ENCODE measurements around the gene TARP.

The TARP gene

DNA sequence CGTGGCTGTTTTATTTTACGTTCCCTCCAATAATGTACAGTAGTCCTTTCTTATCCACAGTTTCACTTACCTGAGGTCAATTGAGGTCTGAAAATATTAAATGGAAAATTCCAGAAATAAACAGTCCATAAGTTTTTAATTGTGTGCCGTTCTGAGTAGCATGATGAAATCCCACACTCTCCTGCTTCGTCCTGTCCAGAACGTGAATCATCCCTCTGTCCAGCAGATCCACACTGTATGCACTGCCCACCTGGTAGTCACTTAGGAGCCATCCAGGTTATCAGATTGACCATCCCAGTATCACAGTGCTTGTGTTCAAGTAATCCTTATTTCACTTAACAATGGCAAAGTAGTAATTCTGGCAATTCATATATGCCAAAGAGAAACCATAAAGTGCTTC is 49.0 kb downstream of the TARP start:
- Mint-ChIP-seq H3K4me3 (no peak overlapping the region), H3K27me3 (no peaks in the 10 kb centered on the region), H3K36me3 (peaks cover 33% of the 10 kb centered on the region), H3K4me1 (peaks cover 10 to 63% (median 56%) of the 10 kb centered on the region in 3 donors), H3K9me3 (no peaks in the 10 kb centered on the region), H3K27ac (peak overlapping the region; percentile 59 to 71)
- DNase-seq (no peak), ATAC-seq (replicated peaks in 1 of 4) (no peak)
- Histone ChIP-seq H3K36me3 (ENCODE audit: control insufficient read depth in 2 of 2, extremely low read depth in 1 of 2, insufficient read depth in 1 of 2, low read length in 1 of 2) (peaks cover 4 to 12% of the 10 kb centered on the region in 2 donors), H3K27ac (ENCODE audit: low read length) (peak overlapping the region; percentile 18), H3K4me3 (ENCODE audit: control insufficient read depth in 1 of 2, extremely low read depth in 1 of 2, low read length in 1 of 2) (no peak overlapping the region), H3K9me3 (no peaks in the 10 kb centered on the region), H3K4me1 (ENCODE audit: control insufficient read depth in 1 of 2, extremely low read depth in 1 of 2, insufficient read depth in 2 of 2, low read length in 2 of 2) (peaks cover 0 to 42% of the 10 kb centered on the region in 2 experiments), H3K27me3 (replicated peaks in 1 of 2; ENCODE audit: control insufficient read depth in 2 of 2, extremely low read depth in 1 of 2, insufficient read depth in 2 of 2, low read length in 1 of 2) (no peaks in the 10 kb centered on the region)
- ChIA-PET POLR2A (no interaction called here), CTCF (interaction anchor here in 1 of 2 donors (0.6 to 10.3 kb wide), 2 partner anchors 47 to 111 kb away, joined by 3 to 173 read pairs; no protein-coding TSS in a partner anchor)
- 94% methylated on average over 3 of the region's 5 CpGs for WGBS (ENCODE audit: insufficient coverage)

DNA sequence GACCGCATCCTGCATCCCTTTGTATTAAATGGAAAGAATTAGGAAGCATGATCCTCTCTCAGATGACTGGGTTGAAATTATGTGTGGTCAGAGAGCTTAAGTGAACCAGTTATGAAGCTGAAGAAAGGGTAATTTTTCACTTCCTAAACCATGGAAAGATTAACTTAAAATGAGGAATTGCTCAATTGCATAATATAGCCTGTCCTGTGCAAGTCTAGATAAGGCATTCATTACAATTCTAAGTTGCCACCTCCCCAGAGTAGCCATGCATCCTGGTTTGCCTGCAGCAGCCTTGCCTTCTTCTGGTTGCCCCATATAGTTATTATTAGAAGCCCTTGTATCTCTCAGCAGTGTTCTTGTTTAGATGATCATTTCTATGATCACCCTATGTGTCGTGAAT is 50.1 kb downstream of the TARP start:
- Histone ChIP-seq H3K9me3 (no peaks in the 10 kb centered on the region), H3K27me3 (replicated peaks in 1 of 2; ENCODE audit: control insufficient read depth in 2 of 2, extremely low read depth in 1 of 2, insufficient read depth in 2 of 2, low read length in 1 of 2) (no peaks in the 10 kb centered on the region), H3K4me3 (ENCODE audit: control insufficient read depth in 1 of 2, extremely low read depth in 1 of 2, low read length in 1 of 2) (no peak overlapping the region), H3K27ac (ENCODE audit: low read length) (peak overlapping the region; percentile 68), H3K4me1 (ENCODE audit: control insufficient read depth in 1 of 2, extremely low read depth in 1 of 2, insufficient read depth in 2 of 2, low read length in 2 of 2) (peaks cover 0 to 42% of the 10 kb centered on the region in 2 experiments), H3K36me3 (ENCODE audit: control insufficient read depth in 2 of 2, extremely low read depth in 1 of 2, insufficient read depth in 1 of 2, low read length in 1 of 2) (peaks cover 3 to 8% of the 10 kb centered on the region in 2 donors)
- Mint-ChIP-seq H3K4me3 (no peak overlapping the region), H3K9me3 (no peaks in the 10 kb centered on the region), H3K27ac (peak overlapping the region; percentile 84 to 90), H3K36me3 (peaks cover 32% of the 10 kb centered on the region), H3K4me1 (peaks cover 10 to 61% (median 50%) of the 10 kb centered on the region in 3 donors), H3K27me3 (no peaks in the 10 kb centered on the region)
- no CpG with 5 or more reads among the region's 2 CpGs for WGBS (ENCODE audit: insufficient coverage)
- ATAC-seq (replicated peaks in 1 of 4) (no peak), DNase-seq (no peak)
- CTCF ChIA-PET: interaction anchor here (0.6 to 10.3 kb wide), 30 partner anchors 10 to 153 kb away, joined by 3 to 173 read pairs (median 5); no protein-coding TSS in a partner anchor
- POLR2A ChIA-PET: interaction anchor here in 1 of 2 donors (0.6 kb wide), 1 partner anchor 87 kb away, joined by 4 read pairs; no protein-coding TSS in a partner anchor

DNA sequence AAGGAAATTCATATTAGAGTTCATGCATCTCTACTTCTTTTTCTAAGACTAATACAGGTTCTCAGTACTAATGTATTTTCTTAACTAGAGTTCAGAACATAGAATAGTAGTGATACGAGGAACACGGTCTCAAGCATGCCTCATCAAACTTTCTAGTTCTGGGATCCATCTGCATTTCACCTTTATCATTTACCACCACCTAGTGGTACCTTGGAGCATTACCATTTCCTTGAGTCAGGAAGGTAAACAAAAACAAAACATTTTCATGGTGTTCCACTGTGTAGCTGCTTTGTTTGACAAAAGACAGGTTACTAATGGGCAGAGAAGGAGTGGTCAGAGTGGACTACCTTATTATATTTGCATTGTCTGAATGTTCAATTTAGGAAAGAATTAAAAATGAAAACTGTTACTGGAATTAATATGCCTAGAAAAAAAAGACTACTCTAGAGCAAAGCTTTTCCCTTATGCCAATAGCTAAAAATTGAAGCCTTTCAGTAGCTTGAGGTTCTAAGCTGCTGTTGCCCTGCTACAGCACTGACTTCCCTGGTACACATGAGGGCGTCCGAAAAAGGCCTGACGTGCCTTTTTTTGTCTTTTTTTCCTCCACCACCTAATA is 50.8 kb downstream of the TARP start:
- POLR2A ChIA-PET: interaction anchor here in 1 of 2 donors (0.6 kb wide), 1 partner anchor 88 kb away, joined by 4 read pairs; no protein-coding TSS in a partner anchor
- no peaks in the 10 kb centered on the region for H3K27me3 ChIP-seq (replicated peaks in 1 of 2; ENCODE audit: control insufficient read depth in 2 of 2, extremely low read depth in 1 of 2, insufficient read depth in 2 of 2, low read length in 1 of 2)
- no CpG with 5 or more reads among the region's 5 CpGs for WGBS (ENCODE audit: insufficient coverage)

DNA sequence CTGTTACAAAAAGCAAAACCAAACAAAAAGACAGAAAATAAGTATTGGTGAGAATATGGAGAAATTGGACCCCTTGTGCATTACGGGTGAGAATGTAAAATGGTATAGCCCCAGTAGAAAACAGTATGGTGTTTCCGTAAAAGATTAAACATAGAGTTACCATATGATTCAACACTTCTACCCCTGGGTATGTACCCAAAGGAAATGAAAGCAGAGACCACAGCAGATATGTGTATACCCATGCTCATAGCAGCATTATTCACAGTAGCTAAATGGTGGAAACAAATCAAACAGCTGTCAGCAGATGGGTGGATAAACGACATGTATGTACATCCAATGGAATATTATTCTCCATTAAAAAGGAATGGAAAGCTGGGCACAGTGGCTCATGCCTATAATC is 53.0 kb downstream of the TARP start:
- Histone ChIP-seq H3K36me3 (ENCODE audit: control insufficient read depth in 2 of 2, extremely low read depth in 1 of 2, insufficient read depth in 1 of 2, low read length in 1 of 2) (peaks cover 3 to 7% of the 10 kb centered on the region in 2 donors), H3K27me3 (replicated peaks in 1 of 2; ENCODE audit: control insufficient read depth in 2 of 2, extremely low read depth in 1 of 2, insufficient read depth in 2 of 2, low read length in 1 of 2) (no peaks in the 10 kb centered on the region), H3K9me3 (no peaks in the 10 kb centered on the region), H3K4me1 (ENCODE audit: control insufficient read depth in 1 of 2, extremely low read depth in 1 of 2, insufficient read depth in 2 of 2, low read length in 2 of 2) (peaks cover 0 to 52% of the 10 kb centered on the region in 2 experiments), H3K4me3 (ENCODE audit: control insufficient read depth in 1 of 2, extremely low read depth in 1 of 2, low read length in 1 of 2) (no peak overlapping the region), H3K27ac (ENCODE audit: low read length) (peak overlapping the region; percentile 68)
- no peaks in the 10 kb centered on the region for H3K27me3 Mint-ChIP-seq
- no CpG with 5 or more reads among the region's 3 CpGs for WGBS (ENCODE audit: insufficient coverage)
- H3K27ac Mint-ChIP-seq: peak overlapping the region; percentile 69 to 84
- CTCF ChIA-PET: interaction anchor here (0.6 to 10.3 kb wide), 17 partner anchors 8 to 153 kb away, joined by 3 to 173 read pairs (median 6); no protein-coding TSS in a partner anchor
- POLR2A ChIA-PET: no interaction called here
- DNase-seq (peak in 1 of 35 experiments; percentile 46), ATAC-seq (replicated peaks in 1 of 4) (peak in 3 of 4 experiments; percentile 35 to 66 (median 41))
- H3K9me3 Mint-ChIP-seq: no peaks in the 10 kb centered on the region
- peaks cover 18 to 72% (median 71%) of the 10 kb centered on the region in 3 donors for H3K4me1 Mint-ChIP-seq
- H3K4me3 Mint-ChIP-seq: peak overlapping the region in 1 of 3 donors; percentile 4
- peaks cover 28% of the 10 kb centered on the region for H3K36me3 Mint-ChIP-seq

More for the DNA sequence above, 50.8 kb downstream of the TARP start:
- Mint-ChIP-seq H3K27ac (peak overlapping the region; percentile 84 to 90), H3K36me3 (peaks cover 32% of the 10 kb centered on the region), H3K27me3 (no peaks in the 10 kb centered on the region), H3K4me1 (peaks cover 10 to 61% (median 54%) of the 10 kb centered on the region in 3 donors), H3K4me3 (no peak overlapping the region), H3K9me3 (no peaks in the 10 kb centered on the region)
- H3K4me1 ChIP-seq (ENCODE audit: control insufficient read depth in 1 of 2, extremely low read depth in 1 of 2, insufficient read depth in 2 of 2, low read length in 2 of 2): peaks cover 0 to 42% of the 10 kb centered on the region in 2 experiments
- H3K27ac ChIP-seq (ENCODE audit: low read length): peak overlapping the region; percentile 68
- H3K9me3 ChIP-seq: no peaks in the 10 kb centered on the region
- CTCF ChIA-PET: interaction anchor here (0.6 to 10.3 kb wide), 37 partner anchors 10 to 1703 kb away, joined by 3 to 173 read pairs (median 4); no protein-coding TSS in a partner anchor
- ATAC-seq (replicated peaks in 1 of 4) (peak; percentile 64 to 78 (median 74)), DNase-seq (peak in 10 of 35 experiments; percentile 10 to 85 (median 22))
- peaks cover 3 to 7% of the 10 kb centered on the region in 2 donors for H3K36me3 ChIP-seq (ENCODE audit: control insufficient read depth in 2 of 2, extremely low read depth in 1 of 2, insufficient read depth in 1 of 2, low read length in 1 of 2)
- no peak overlapping the region for H3K4me3 ChIP-seq (ENCODE audit: control insufficient read depth in 1 of 2, extremely low read depth in 1 of 2, low read length in 1 of 2)

DNA sequence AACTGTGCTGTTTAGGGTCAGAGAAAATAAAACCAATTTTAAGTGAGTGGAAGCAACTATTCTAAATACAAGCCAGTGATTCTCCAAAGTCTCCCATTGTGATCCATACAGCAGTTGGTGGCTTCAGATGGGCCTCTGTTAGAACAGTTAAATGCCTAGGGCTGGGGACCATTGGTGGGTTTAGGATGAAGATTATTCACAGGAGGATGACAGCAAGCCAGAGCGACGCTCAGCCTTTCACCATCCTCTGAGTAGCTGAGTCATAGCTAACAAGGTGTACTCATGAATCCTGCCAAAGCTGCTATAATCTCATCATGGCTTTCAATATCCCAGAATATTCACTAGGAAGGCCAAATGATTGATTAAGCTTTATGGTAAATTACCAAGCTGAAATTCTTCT is 55.8 kb downstream of the TARP start:
- peaks cover 14 to 57% (median 56%) of the 10 kb centered on the region in 3 donors for H3K4me1 Mint-ChIP-seq
- CTCF ChIA-PET: interaction anchor here (0.6 to 10.3 kb wide), 26 partner anchors 11 to 158 kb away, joined by 3 to 173 read pairs (median 5); partner anchors contain the start of gene TARP (in 1 of the 2)
- Histone ChIP-seq H3K27me3 (replicated peaks in 1 of 2; ENCODE audit: control insufficient read depth in 2 of 2, extremely low read depth in 1 of 2, insufficient read depth in 2 of 2, low read length in 1 of 2) (no peaks in the 10 kb centered on the region), H3K9me3 (no peaks in the 10 kb centered on the region), H3K4me3 (ENCODE audit: control insufficient read depth in 1 of 2, extremely low read depth in 1 of 2, low read length in 1 of 2) (peak overlapping the region in 1 of 2 donors; percentile 12), H3K27ac (ENCODE audit: low read length) (peak overlapping the region; percentile 68), H3K36me3 (ENCODE audit: control insufficient read depth in 2 of 2, extremely low read depth in 1 of 2, insufficient read depth in 1 of 2, low read length in 1 of 2) (peaks cover 3 to 14% of the 10 kb centered on the region in 2 donors), H3K4me1 (ENCODE audit: control insufficient read depth in 1 of 2, extremely low read depth in 1 of 2, insufficient read depth in 2 of 2, low read length in 2 of 2) (peaks cover 0 to 47% of the 10 kb centered on the region in 2 experiments)
- H3K36me3 Mint-ChIP-seq: peaks cover 20% of the 10 kb centered on the region
- peak in 1 of 35 experiments; percentile 43 for DNase-seq
- peak in 1 of 4 experiments; percentile 27 for ATAC-seq (replicated peaks in 1 of 4)
- H3K9me3 Mint-ChIP-seq: no peaks in the 10 kb centered on the region
- WGBS (ENCODE audit: insufficient coverage): no CpG with 5 or more reads among the region's 2 CpGs
- peak overlapping the region; percentile 16 to 45 (median 29) for H3K4me3 Mint-ChIP-seq
- no peaks in the 10 kb centered on the region for H3K27me3 Mint-ChIP-seq
- peak overlapping the region; percentile 93 to 95 for H3K27ac Mint-ChIP-seq
- POLR2A ChIA-PET: interaction anchor here (0.5 to 1.0 kb wide), 5 partner anchors 40 to 152 kb away, joined by 3 to 11 read pairs (median 3); partner anchors contain the start of gene STARD3NL (in 1 of the 2)

Data from T-cell (primary cell).